MV-4-11 (cell line): Measurements from ENCODE around the gene HSPB8.
"Not testable (repeated sequence)": the region's sequence is repeated elsewhere in the genome, so short reads cannot be mapped to it uniquely, and the experiment has no call there.

Experiments used
- DNase-seq: peaks from one replicate; lab custom pipeline; 2025; lab: John Stamatoyannopoulos, UW

The HSPB8 gene

DNA sequence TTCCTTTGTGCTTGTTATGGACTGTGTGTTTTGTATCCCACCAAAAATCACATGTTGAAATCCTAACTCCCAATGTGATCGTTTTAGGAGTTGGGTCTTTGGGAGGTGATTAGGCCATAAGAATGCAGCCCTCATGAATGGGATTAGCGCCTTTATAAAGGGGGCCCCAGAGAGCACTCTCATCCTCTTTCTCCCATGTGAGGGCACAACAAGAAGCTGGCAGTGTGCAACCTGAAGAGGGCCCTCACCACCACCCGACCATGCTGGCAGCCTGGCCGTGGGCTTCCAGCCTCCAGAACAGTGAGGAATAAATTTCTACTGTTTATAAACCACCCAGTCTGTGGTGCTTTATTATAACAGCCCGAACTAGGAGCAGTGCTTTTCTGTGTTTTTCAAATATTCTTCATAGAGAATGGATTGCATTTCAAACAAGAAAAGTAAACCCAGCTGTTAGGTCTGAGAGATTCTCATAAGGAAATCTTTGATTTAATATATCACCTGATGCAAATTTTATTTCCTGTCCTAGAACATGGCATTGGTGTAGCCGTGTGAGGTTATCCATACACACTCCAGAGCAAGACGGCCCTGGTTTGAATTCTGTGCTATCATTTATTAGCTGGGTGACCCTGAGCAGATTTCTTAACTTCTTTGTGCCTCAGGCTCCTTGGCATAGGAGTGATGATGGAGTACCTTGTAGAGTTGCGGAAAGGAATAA lies 27.8 kb downstream of the HSPB8 start:
- no peak for DNase-seq

- no peak for DNase-seq
Observed at GRCh38 chr12:119207063-119207560, 28.4 kb downstream of the HSPB8 start.

DNA sequence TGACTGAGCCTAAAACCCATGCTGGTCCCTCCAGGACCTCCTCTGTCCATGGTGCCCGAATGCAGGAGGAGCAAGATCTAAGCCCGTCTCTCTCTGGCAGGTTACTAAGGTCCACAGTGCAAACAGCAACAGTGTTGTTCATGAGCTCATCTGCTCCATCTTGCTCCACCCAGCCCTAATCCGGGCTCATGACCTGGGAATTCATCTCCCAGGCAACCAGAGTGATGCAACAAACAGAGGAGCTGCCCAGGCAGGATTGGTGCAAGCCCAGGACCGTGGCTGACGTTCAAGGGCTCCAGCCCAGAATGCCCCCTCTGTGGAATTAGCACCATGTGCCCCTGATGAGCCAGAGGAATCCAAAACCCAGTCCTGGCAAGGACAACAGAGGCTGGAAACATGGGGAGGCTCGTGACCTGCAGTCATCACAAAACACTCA lies 29.9 kb downstream of the HSPB8 start:
- no peak for DNase-seq

GRCh38 chr12:119211884-119212283 lies 33.2 kb downstream of the HSPB8 start:
- DNase-seq: no peak

GRCh38 chr12:119216084-119216483 lies 37.4 kb downstream of the HSPB8 start:
- no peak for DNase-seq

- not testable (repeated sequence) for DNase-seq
Observed at GRCh38 chr12:119218875-119219274, 40.1 kb downstream of the HSPB8 start.

DNA sequence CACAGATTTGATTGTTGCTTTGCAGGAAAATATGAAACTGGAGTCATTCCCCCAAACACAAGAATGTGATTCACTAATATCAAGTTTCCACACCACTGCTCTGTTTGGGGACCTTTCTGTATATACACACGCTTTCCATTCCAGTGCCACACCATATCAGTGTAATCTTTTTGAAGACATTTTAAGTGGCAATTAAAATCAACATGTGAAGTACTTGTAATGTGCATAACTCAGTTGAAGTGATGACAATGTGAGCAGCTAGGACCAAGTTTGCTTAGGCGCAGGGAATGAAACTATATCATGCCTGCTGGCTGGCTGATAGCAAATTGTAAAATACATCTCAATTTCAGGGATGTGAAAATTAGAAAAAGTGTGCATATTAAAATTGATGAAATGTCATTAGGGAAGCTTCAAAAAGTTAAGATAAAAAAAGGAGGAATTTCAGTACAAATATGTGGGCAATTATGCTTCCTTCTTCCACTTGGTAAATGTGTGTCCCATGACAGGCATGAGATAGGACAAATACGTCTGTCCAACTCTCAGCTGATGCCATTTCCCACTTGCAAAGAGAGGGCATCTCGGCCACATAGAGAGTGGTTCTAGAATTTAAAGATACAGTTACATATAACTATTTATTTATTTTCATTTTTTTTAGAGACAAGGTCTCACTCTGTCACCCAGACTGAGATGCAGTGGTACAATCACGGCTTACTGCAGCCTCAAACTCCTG lies 43.7 kb downstream of the HSPB8 start:
- DNase-seq: no peak

- DNase-seq: no peak
Observed at GRCh38 chr12:119225454-119225853, 46.7 kb downstream of the HSPB8 start.

- DNase-seq: no peak
Observed at GRCh38 chr12:119227292-119227691, 48.6 kb downstream of the HSPB8 start.

DNA sequence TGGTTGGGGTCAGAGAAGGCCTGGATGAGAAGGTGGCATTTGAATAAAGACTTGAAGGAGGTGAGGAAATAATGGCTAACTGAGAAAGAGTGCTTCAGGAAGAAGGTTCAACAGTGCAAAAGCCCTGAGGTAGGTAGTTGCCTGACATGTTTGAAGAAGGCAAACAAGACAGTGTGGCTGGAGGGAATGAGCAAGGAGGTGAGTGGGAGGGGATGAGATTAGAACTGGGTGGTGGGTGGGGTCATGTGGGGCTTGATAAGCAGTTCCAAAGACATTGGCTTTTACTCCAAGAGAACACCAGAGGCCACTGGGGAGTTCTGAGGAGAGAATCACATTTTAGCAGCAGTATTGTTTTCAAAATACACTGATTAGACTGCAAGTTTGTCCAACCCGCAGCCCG lies 50.5 kb downstream of the HSPB8 start:
- no peak for DNase-seq

DNA sequence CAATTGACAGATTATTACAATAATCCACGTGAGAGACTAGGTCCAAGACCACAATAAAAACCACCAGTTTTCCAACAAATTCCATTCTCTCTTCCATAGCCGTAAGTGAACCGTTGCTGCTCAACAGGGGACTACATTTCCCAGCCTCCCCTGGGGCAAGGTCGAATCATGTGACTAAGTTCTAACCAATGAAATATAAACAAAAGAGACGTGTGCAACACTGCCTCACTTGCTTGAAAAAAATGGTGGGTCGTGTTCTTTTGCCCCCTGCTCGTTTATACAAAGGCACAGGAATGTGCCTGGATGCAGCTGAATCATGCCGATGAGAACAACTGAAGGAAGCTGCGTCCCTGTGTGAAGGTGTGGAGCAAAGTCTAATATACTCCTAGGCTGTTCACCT lies 51.1 kb downstream of the HSPB8 start:
- DNase-seq: no peak

- no peak for DNase-seq
Observed at GRCh38 chr12:119230807-119231206, 52.1 kb downstream of the HSPB8 start.

- no peak for DNase-seq
Observed at GRCh38 chr12:119231774-119232173, 53.0 kb downstream of the HSPB8 start.

- DNase-seq: no peak
Observed at GRCh38 chr12:119235197-119235751, 56.5 kb downstream of the HSPB8 start.

GRCh38 chr12:119236372-119236771 lies 57.6 kb downstream of the HSPB8 start:
- DNase-seq: no peak

- no peak for DNase-seq
Observed at GRCh38 chr12:119239040-119239439, 60.3 kb downstream of the HSPB8 start.

DNA sequence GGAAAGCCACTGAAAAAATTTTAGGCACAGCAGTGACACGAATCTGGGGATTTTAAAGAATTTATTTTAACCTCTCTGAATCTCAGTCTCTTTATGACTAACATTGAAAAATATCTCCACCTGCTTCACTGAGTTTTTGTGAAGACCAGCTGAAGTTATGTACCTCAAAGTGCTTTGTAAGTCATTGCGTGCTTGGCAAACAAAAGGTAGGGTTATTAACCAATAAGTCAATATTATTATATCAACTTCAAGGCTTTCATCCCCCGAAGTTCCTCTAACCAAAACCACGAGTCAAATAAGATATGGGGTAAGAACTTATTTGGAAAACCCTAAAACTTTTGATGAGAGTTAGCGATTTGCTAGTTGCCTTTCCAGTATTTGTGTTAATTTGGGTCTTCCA lies 62.3 kb downstream of the HSPB8 start:
- no peak for DNase-seq

- DNase-seq: no peak
Observed at GRCh38 chr12:119241580-119242169, 62.9 kb downstream of the HSPB8 start.
